ENCODE data around the gene SPATA6L. TPM values are rescaled to one million over a fixed set of nuclear protein-coding genes. Genes with fewer than 3 reads are reported as not detected.
A peak's percentile ranks its signal among the peaks of the same experiment; 100 is the strongest.

Gene SPATA6L
- total and polyA plus RNA-seq, 11 donors = 0.14 to 2.1 (median 0.55) TPM; not detected in 1

DNA sequence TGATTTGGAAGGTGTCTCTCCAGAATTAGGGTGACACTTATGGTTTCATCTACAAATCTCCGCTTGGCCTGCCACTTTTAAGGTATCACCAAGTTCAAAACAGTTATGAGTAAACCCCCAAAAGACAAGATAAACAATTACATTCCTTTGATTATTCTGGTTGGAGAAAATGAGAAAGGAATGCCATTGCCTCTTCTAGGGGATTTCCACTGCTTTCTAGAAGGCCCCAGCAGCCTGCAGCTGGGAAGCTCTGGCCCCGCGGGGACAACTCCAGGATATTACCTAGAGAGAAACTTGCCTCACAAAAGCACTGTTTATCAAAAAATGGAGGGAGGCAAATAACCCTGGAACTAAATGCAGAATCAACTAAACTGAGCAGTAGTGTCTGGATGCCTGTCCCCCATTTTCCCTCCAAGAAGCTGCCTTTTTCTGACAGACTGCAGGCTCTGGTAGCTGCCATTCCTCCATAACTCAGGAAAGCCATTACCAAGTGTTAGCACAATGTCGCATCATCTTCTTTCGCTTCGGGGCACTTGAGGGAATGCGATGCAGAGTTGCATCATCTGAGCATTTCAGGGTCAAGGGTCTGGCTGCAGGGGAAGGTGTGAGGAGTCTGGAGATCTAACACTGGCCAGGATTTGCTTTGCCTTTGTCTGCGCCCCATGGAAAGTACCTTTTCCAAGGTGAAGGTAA is 75.7 kb downstream of the SPATA6L start:
- Histone ChIP-seq H3K27me3 (no peaks in the 10 kb centered on the region), H3K4me1 (peaks cover 0 to 21% (median 8%) of the 10 kb centered on the region in 12 donors), H3K36me3 (peaks cover 0 to under 1% (median 0%) of the 10 kb centered on the region in 9 donors), H3K4me3 (no peak overlapping the region), H3K9me3 (no peaks in the 10 kb centered on the region), H3K27ac (peak overlapping the region in 1 of 12 donors; percentile 19)
- TF ChIP-seq POLR2A (IDR thresholded peaks at IDR 0.05) = no peak
- TF ChIP-seq, protein P1, sequence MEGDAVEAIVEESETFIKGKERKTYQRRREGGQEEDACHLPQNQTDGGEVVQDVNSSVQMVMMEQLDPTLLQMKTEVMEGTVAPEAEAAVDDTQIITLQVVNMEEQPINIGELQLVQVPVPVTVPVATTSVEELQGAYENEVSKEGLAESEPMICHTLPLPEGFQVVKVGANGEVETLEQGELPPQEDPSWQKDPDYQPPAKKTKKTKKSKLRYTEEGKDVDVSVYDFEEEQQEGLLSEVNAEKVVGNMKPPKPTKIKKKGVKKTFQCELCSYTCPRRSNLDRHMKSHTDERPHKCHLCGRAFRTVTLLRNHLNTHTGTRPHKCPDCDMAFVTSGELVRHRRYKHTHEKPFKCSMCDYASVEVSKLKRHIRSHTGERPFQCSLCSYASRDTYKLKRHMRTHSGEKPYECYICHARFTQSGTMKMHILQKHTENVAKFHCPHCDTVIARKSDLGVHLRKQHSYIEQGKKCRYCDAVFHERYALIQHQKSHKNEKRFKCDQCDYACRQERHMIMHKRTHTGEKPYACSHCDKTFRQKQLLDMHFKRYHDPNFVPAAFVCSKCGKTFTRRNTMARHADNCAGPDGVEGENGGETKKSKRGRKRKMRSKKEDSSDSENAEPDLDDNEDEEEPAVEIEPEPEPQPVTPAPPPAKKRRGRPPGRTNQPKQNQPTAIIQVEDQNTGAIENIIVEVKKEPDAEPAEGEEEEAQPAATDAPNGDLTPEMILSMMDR (IDR thresholded peaks at IDR 0.05) = no peak
- ATAC-seq (no peak), DNase-seq (no peak)
- intact Hi-C loops (cut with DNase I) = loop anchor here in 1 of 10 donors (10.0 kb wide), 1 partner anchor 64 kb away; no protein-coding TSS in a partner anchor
- WGBS, 4 donors = 79 to 85% (median 81%) methylated on average over 8 of the region's 8 CpGs

DNA sequence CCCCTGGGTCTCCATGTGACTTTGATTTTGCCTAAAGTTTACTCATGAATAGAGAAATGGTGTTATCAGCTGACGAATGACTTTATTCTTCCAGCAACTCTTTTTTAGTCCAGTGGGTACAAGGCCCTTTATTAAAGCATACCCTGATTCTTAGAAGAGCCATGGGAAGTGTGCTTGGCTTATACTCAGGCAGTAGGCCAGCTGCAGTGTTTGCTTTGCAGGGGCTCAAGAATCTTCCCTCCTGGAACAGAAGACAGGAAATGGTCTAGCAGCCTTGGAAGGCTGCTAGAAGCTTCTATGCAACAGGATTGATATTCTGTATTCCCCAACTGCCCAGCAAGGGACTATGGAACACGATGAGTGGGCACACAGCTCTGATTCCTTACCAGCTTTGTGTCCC is 77.6 kb downstream of the SPATA6L start:
- peaks cover 0 to 21% (median 7%) of the 10 kb centered on the region in 12 donors for H3K4me1 ChIP-seq
- H3K9me3 ChIP-seq = no peaks in the 10 kb centered on the region
- DNase-seq (no peak), ATAC-seq (no peak)
- no peak overlapping the region for H3K4me3 ChIP-seq
- H3K36me3 ChIP-seq = peaks cover 0 to 12% (median 0%) of the 10 kb centered on the region in 9 donors
- TF ChIP-seq, protein P1 (IDR thresholded peaks at IDR 0.05) = no peak
- no peak for TF ChIP-seq POLR2A (IDR thresholded peaks at IDR 0.05)
- H3K27ac ChIP-seq = no peak overlapping the region
- intact Hi-C loops (cut with DNase I) = no loop called here
- 48 to 75% (median 59%) methylated on average over 2 of the region's 2 CpGs for WGBS, 4 donors
- no peaks in the 10 kb centered on the region for H3K27me3 ChIP-seq

DNA sequence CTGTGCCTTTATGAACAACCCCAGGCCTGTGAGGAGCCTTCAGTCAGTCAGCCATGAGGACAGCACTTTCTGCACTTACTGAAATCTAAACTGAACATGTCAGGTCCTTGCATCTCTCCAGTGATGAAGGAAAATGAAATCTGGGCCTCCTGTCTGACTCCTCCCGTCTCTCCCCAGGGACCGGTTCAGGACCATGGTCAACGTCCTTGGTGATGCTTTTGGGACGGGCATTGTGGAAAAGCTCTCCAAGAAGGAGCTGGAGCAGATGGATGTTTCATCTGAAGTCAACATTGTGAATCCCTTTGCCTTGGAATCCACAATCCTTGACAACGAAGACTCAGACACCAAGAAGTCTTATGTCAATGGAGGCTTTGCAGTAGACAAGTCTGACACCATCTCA is 81.1 kb downstream of the SPATA6L start:
- ATAC-seq = no peak
- intact Hi-C loops (cut with DNase I) = no loop called here
- no peak for DNase-seq
- H3K4me3 ChIP-seq = no peak overlapping the region
- H3K9me3 ChIP-seq = no peaks in the 10 kb centered on the region
- WGBS, 4 donors = 69 to 84% (median 82%) methylated on average over 5 of the region's 5 CpGs
- no peaks in the 10 kb centered on the region for H3K27me3 ChIP-seq
- H3K36me3 ChIP-seq = peaks cover 0 to 16% (median 0%) of the 10 kb centered on the region in 9 donors
- H3K27ac ChIP-seq = no peak overlapping the region
- TF ChIP-seq, protein P1 (IDR thresholded peaks at IDR 0.05) = no peak
- no peak for TF ChIP-seq POLR2A (IDR thresholded peaks at IDR 0.05)
- H3K4me1 ChIP-seq = peaks cover 0 to 8% (median 0%) of the 10 kb centered on the region in 12 donors

DNA sequence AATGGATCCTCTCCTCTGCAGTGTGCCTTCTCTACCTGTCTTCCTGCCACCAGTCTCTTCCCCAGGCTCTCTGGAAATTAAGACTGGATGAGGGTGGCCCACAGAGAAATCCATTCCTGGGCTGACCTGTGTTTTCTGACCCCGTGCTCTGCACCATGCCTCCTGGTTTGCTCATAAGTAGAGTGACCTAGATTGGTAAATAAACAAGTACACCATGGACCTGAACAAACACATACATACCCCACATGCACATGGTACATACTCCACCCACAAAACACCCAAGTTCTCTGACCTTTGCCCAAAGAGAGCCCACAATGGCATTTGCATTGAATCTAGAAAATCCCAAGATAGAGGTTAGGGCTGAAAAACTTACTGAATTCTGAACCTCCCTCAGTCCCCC is 81.6 kb downstream of the SPATA6L start:
- no peak for TF ChIP-seq POLR2A (IDR thresholded peaks at IDR 0.05)
- TF ChIP-seq, protein P1 (IDR thresholded peaks at IDR 0.05) = no peak
- H3K9me3 ChIP-seq = no peaks in the 10 kb centered on the region
- DNase-seq (no peak), ATAC-seq (no peak)
- no peak overlapping the region for H3K27ac ChIP-seq
- intact Hi-C loops (cut with DNase I) = no loop called here
- H3K4me3 ChIP-seq = no peak overlapping the region
- H3K4me1 ChIP-seq = peaks cover 0 to 8% (median 0%) of the 10 kb centered on the region in 12 donors
- H3K27me3 ChIP-seq = no peaks in the 10 kb centered on the region
- WGBS, 4 donors = 95 to 100% (median 100%) methylated on average over 1 of the region's 1 CpG
- H3K36me3 ChIP-seq = peaks cover 0 to 16% (median 0%) of the 10 kb centered on the region in 9 donors
